ENCODE data around the gene CD2.

DNA sequence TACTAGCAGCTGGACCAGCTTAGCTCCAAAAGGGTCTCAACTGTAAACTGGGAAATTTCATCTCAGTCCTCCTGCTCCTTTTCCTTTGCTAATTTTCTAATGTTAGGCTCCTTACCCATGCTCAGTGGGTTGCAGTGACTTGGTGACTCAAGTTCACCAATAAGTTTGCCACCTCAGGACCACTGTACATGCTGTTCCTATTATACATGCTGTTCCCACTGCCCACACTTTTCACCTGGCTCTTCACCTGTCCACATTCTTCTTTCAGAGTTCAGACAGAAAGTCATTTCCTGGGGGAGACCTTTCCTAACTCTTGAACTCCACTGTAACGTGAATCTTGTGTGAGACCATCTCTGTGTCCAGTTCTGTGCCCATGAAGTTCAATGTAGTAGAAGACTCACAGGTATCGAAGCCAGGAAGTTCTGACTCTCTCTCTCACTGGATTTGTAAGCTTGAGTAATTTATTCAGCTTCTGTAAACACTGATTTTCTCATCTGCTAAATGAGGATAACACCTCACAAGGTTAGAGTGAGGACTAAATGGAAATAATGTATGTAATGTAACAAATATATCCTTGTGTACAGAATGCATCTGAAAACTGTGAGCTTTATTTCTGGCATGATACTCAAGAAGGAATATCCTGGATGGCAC is 17.9 kb downstream of the CD2 start:
- TF ChIP-seq FOXM1 (IDR thresholded peaks at IDR 0.05; ENCODE audit: borderline replicate concordance, low read depth) (no peak), NFIC (IDR thresholded peaks at IDR 0.05) (no peak), YY1 (IDR thresholded peaks at IDR 0.05; ENCODE audit: low read depth) (no peak), RAD21 (IDR thresholded peaks at IDR 0.05; ENCODE audit: low read depth) (no peak)

Data from Ishikawa (cell line).